ENCODE data around the gene FBXO21. TPM values are rescaled to one million over a fixed set of nuclear protein-coding genes. Genes with fewer than 3 reads are reported as not detected.

Gene FBXO21
- total RNA-seq, 1 experiment from 2014 or later, result 37.8 TPM

GRCh38 chr12:117129391-117129790 is 60.9 kb downstream of the FBXO21 start:
- Histone ChIP-seq H3K4me3 (ENCODE audit: low read depth in 2 of 2, low read length in 2 of 2) (no peak overlapping the region), H3K27me3 (ENCODE audit: control insufficient read depth, insufficient read depth, low read length) (no peaks in the 10 kb centered on the region), H3K9me3 (ENCODE audit: control insufficient read depth, insufficient read depth, low read depth, low read length) (peaks cover 12% of the 10 kb centered on the region; the same call in 1 of the 2 replicates), H3K27ac (ENCODE audit: low read length) (no peak overlapping the region), H3K4me1 (ENCODE audit: control insufficient read depth, insufficient read depth, low read length) (peaks cover 6% of the 10 kb centered on the region; the same call in 1 of the 2 replicates), H3K36me3 (ENCODE audit: control insufficient read depth, insufficient read depth, low read length) (no peaks in the 10 kb centered on the region)
- DNase-seq (ENCODE audit: low read depth, low spot score), result no peak
- BruUV-seq (replicated peaks), result no TSS peak
- POLR2A ChIA-PET, result no interaction called here
- no peak for ATAC-seq
- no peak for TF ChIP-seq SIN3A (IDR thresholded peaks at IDR 0.05; ENCODE audit: borderline replicate concordance, insufficient read depth, low read depth, low read length)
- TF ChIP-seq CTCF (IDR thresholded peaks at IDR 0.05), result no peak
- no peak for TF ChIP-seq POLR2AphosphoS5 (IDR thresholded peaks at IDR 0.05; ENCODE audit: low read depth, low read length)
- TF ChIP-seq TCF7L2 (IDR thresholded peaks at IDR 0.05; ENCODE audit: low read depth, low read length), result no peak
- no peak for TF ChIP-seq REST (IDR thresholded peaks at IDR 0.05; ENCODE audit: insufficient read depth in 1 of 2, low read depth in 2 of 2, low read length in 1 of 2)
- CTCF ChIA-PET, result no interaction called here
- intact Hi-C loops (cut with micrococcal nuclease; ENCODE audit: unreplicated experiment), result no loop called here
- in situ Hi-C loops (cut with HindIII; ENCODE audit: low pct_unique_long_range_greater_than_20kb, low sequenced_read_pairs), result no loop called here

DNA sequence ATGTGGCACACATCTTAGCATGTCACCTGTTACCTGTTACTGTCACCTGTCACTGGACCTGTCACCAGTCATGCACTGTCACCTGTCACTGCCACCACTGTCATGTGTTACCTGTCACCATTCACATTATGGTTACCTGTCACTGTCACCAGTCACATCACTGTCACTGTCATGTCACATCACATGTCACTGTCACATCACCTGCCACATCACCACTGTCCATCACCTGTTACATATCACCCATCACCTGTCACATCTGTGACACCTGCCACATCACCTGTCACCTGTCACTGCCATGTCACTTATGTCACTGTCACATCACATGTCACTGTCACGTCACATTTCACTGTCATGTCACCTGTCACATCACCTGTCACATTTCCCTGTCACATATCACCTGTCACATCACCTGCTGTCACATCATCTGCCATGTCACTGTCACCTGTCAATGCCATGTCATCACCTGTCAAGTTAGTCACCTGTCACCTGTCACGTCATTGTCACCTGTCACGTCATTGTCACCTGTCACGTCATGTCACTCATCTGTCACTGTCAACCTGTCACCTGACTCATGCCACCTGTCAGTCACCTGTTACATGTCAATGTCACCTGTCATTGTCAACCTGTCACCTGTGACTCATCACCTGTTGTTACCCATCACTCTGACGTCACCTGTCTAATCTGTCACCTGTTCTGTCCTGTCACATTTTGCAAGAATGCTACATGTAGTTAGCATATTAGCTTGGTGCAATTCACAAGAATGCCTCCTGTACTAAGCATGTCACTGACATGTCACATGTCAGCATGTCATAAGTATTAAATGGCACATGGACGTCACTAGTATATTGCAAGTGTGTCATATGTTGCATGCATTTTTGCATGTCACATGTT is 62.1 kb downstream of the FBXO21 start:
- intact Hi-C loops (cut with micrococcal nuclease; ENCODE audit: unreplicated experiment), result no loop called here
- Histone ChIP-seq H3K4me3 (ENCODE audit: low read depth in 2 of 2, low read length in 2 of 2) (no peak overlapping the region), H3K27me3 (ENCODE audit: control insufficient read depth, insufficient read depth, low read length) (no peaks in the 10 kb centered on the region), H3K27ac (ENCODE audit: low read length) (no peak overlapping the region), H3K36me3 (ENCODE audit: control insufficient read depth, insufficient read depth, low read length) (no peaks in the 10 kb centered on the region), H3K4me1 (ENCODE audit: control insufficient read depth, insufficient read depth, low read length) (peaks cover 6% of the 10 kb centered on the region; the same call in 1 of the 2 replicates), H3K9me3 (ENCODE audit: control insufficient read depth, insufficient read depth, low read depth, low read length) (peaks cover 12% of the 10 kb centered on the region; the same call in 1 of the 2 replicates)
- no peak for DNase-seq (ENCODE audit: low read depth, low spot score)
- CTCF ChIA-PET, result no interaction called here
- POLR2A ChIA-PET, result no interaction called here
- in situ Hi-C loops (cut with HindIII; ENCODE audit: low pct_unique_long_range_greater_than_20kb, low sequenced_read_pairs), result no loop called here
- BruUV-seq (replicated peaks), result no TSS peak
- TF ChIP-seq CTCF (IDR thresholded peaks at IDR 0.05) (no peak), REST (IDR thresholded peaks at IDR 0.05; ENCODE audit: insufficient read depth in 1 of 2, low read depth in 2 of 2, low read length in 1 of 2) (no peak), SIN3A (IDR thresholded peaks at IDR 0.05; ENCODE audit: borderline replicate concordance, insufficient read depth, low read depth, low read length) (no peak), TCF7L2 (IDR thresholded peaks at IDR 0.05; ENCODE audit: low read depth, low read length) (no peak), POLR2AphosphoS5 (IDR thresholded peaks at IDR 0.05; ENCODE audit: low read depth, low read length) (no peak)
- ATAC-seq, result no peak
